HUES64 (cell line): Measurements from ENCODE around the gene SH3TC1.

Experiments used
- H3K27ac ChIP-seq: 2 replicates; pipeline ENCODE4 v1.7.0; 2013; ENCODE audit warnings: low read depth, low read length, inconsistent platforms
- H3K27me3 ChIP-seq: 2 replicates; pipeline ENCODE4 v1.6.1; 2013; ENCODE audit warnings: mild to moderate bottlenecking, low read length; ENCODE audit not compliant: insufficient read depth
- H3K36me3 ChIP-seq: 2 replicates; pipeline ENCODE4 v1.6.1; 2013; ENCODE audit warnings: mild to moderate bottlenecking, low read length; ENCODE audit not compliant: insufficient read depth
- H3K4me1 ChIP-seq: 2 replicates; pipeline ENCODE4 v1.6.1; 2013; ENCODE audit warnings: mild to moderate bottlenecking, low read length, moderate library complexity; ENCODE audit not compliant: insufficient read depth
- H3K4me3 ChIP-seq: 2 replicates; pipeline ENCODE4 v1.5.1; 2013; ENCODE audit warnings: mild to moderate bottlenecking, low read length, moderate library complexity
- H3K9ac ChIP-seq: 2 replicates; pipeline ENCODE4 v1.6.1; 2013; ENCODE audit warnings: mild to moderate bottlenecking, low read depth, low read length
- H3K9me3 ChIP-seq: 2 replicates; pipeline ENCODE4 v1.6.1; 2013; ENCODE audit warnings: low read depth, low read length; ENCODE audit not compliant: insufficient read depth
- WGBS: fragments of 150-250, 120-280 bp; methylation state at CpG from one replicate; pipeline ENCODE4 v1.1.7; 2013; ENCODE audit warnings: missing lambda C conversion rate; 5-methylcytosine and 5-hydroxymethylcytosine counted together

SH3TC1 gene

GRCh38 chr4:8164687-8165086, 34.4 kb upstream of the SH3TC1 start:
- Histone ChIP-seq H3K4me1 (0 out of 2 replicates have a peak, but pooled peaks cover 1% of the 10 kb centered on the region), H3K36me3 (no peaks in the 10 kb centered on the region), H3K27me3 (peaks cover 12% of the 10 kb centered on the region), H3K9ac (no peak overlapping the region), H3K4me3 (no peak overlapping the region), H3K27ac (no peak overlapping the region), H3K9me3 (peaks cover 11% of the 10 kb centered on the region)
- WGBS, result 94% methylated on average over 10 of the region's 10 CpGs

GRCh38 chr4:8165374-8165896, 33.7 kb upstream of the SH3TC1 start:
- H3K27ac ChIP-seq, result no peak overlapping the region
- H3K27me3 ChIP-seq, result peaks cover 5% of the 10 kb centered on the region
- 75% methylated on average over 6 of the region's 6 CpGs for WGBS
- H3K9ac ChIP-seq, result no peak overlapping the region
- no peaks in the 10 kb centered on the region for H3K4me1 ChIP-seq
- H3K4me3 ChIP-seq, result no peak overlapping the region
- H3K9me3 ChIP-seq, result peaks cover 11% of the 10 kb centered on the region
- no peaks in the 10 kb centered on the region for H3K36me3 ChIP-seq

- Histone ChIP-seq H3K4me1 (no peaks in the 10 kb centered on the region), H3K4me3 (no peak overlapping the region), H3K9ac (no peak overlapping the region), H3K27me3 (no peaks in the 10 kb centered on the region), H3K27ac (no peak overlapping the region), H3K36me3 (no peaks in the 10 kb centered on the region), H3K9me3 (peaks cover 11% of the 10 kb centered on the region)
- 83% methylated on average over 2 of the region's 2 CpGs for WGBS
Measured at GRCh38 chr4:8167291-8167690, 31.8 kb upstream of the SH3TC1 start.

- H3K27ac ChIP-seq, result no peak overlapping the region
- no peaks in the 10 kb centered on the region for H3K27me3 ChIP-seq
- H3K9ac ChIP-seq, result no peak overlapping the region
- no peak overlapping the region for H3K4me3 ChIP-seq
- WGBS, result 78% methylated on average over 2 of the region's 2 CpGs
- no peaks in the 10 kb centered on the region for H3K4me1 ChIP-seq
- H3K36me3 ChIP-seq, result no peaks in the 10 kb centered on the region
- peaks cover 11% of the 10 kb centered on the region for H3K9me3 ChIP-seq
Measured at GRCh38 chr4:8167815-8168214, 31.3 kb upstream of the SH3TC1 start.

GRCh38 chr4:8168232-8168631, 30.9 kb upstream of the SH3TC1 start:
- no peaks in the 10 kb centered on the region for H3K4me1 ChIP-seq
- no peak overlapping the region for H3K9ac ChIP-seq
- no peak overlapping the region for H3K27ac ChIP-seq
- H3K9me3 ChIP-seq, result peaks cover 11% of the 10 kb centered on the region
- no peaks in the 10 kb centered on the region for H3K27me3 ChIP-seq
- no peaks in the 10 kb centered on the region for H3K36me3 ChIP-seq
- no peak overlapping the region for H3K4me3 ChIP-seq
- 82% methylated on average over 1 of the region's 1 CpG for WGBS

- Histone ChIP-seq H3K9me3 (peaks cover 11% of the 10 kb centered on the region), H3K4me3 (no peak overlapping the region), H3K9ac (no peak overlapping the region), H3K27me3 (no peaks in the 10 kb centered on the region), H3K27ac (no peak overlapping the region), H3K4me1 (no peaks in the 10 kb centered on the region), H3K36me3 (no peaks in the 10 kb centered on the region)
- WGBS, result 88% methylated on average over 5 of the region's 5 CpGs
Measured at GRCh38 chr4:8168832-8169598, 30.1 kb upstream of the SH3TC1 start.

GRCh38 chr4:8169763-8170162, 29.3 kb upstream of the SH3TC1 start:
- Histone ChIP-seq H3K4me1 (no peaks in the 10 kb centered on the region), H3K4me3 (no peak overlapping the region), H3K36me3 (no peaks in the 10 kb centered on the region), H3K27ac (no peak overlapping the region), H3K27me3 (no peaks in the 10 kb centered on the region), H3K9me3 (peaks cover 11% of the 10 kb centered on the region), H3K9ac (no peak overlapping the region)
- WGBS, result 88% methylated on average over 3 of the region's 3 CpGs

- 92% methylated on average over 11 of the region's 11 CpGs for WGBS
- H3K9ac ChIP-seq, result no peak overlapping the region
Measured at GRCh38 chr4:8170341-8170740, 28.7 kb upstream of the SH3TC1 start.

GRCh38 chr4:8171266-8171665, 27.8 kb upstream of the SH3TC1 start:
- 83% methylated on average over 7 of the region's 7 CpGs for WGBS
- Histone ChIP-seq H3K9me3 (peaks cover 11% of the 10 kb centered on the region), H3K9ac (no peak overlapping the region), H3K4me1 (no peaks in the 10 kb centered on the region), H3K27me3 (no peaks in the 10 kb centered on the region), H3K36me3 (no peaks in the 10 kb centered on the region), H3K27ac (no peak overlapping the region), H3K4me3 (no peak overlapping the region)

More at GRCh38 chr4:8170341-8170740, 28.7 kb upstream of the SH3TC1 start:
- H3K4me3 ChIP-seq, result no peak overlapping the region
- H3K27ac ChIP-seq, result no peak overlapping the region
- H3K9me3 ChIP-seq, result peaks cover 11% of the 10 kb centered on the region
- H3K27me3 ChIP-seq, result no peaks in the 10 kb centered on the region
- no peaks in the 10 kb centered on the region for H3K36me3 ChIP-seq
- H3K4me1 ChIP-seq, result no peaks in the 10 kb centered on the region

- Histone ChIP-seq H3K36me3 (no peaks in the 10 kb centered on the region), H3K4me1 (no peaks in the 10 kb centered on the region), H3K9me3 (peaks cover 11% of the 10 kb centered on the region), H3K4me3 (no peak overlapping the region), H3K27me3 (no peaks in the 10 kb centered on the region), H3K9ac (no peak overlapping the region), H3K27ac (no peak overlapping the region)
- WGBS, result 89% methylated on average over 36 of the region's 36 CpGs
Measured at GRCh38 chr4:8171984-8172924, 26.8 kb upstream of the SH3TC1 start.
